Adrenal gland (tissue), 5 donors: ENCODE data around the gene DYRK1A.

ENCODE experiments used
- POLR2A ChIP-seq, 2 donors: fragments of 450-650 bp; IDR thresholded peaks; one replicate each; pipeline ENCODE4 v1.6.1; 2017; ENCODE audit warnings: antibody characterized with exemption in 2 of 2, mild to moderate bottlenecking in 2 of 2, moderate library complexity in 1 of 2
- TF ChIP-seq, protein P1 (sequence below), 6 experiments: fragments of 450-650 bp in 4 of 6; fragments of 200-600 bp in 2 of 6; sonication (generic) in 1 of 6; IDR thresholded peaks; 1 replicate in 5 of 6; 2 replicates in 1 of 6; pipeline versions ENCODE4 v1.5.1 to v1.8.0; 2016 to 2021; ENCODE audit warnings: antibody characterized with exemption in 6 of 6, mild to moderate bottlenecking in 2 of 6, moderate library complexity in 1 of 6
- donor health status: DM: no; HTN: no; CAD: no.

DNA sequence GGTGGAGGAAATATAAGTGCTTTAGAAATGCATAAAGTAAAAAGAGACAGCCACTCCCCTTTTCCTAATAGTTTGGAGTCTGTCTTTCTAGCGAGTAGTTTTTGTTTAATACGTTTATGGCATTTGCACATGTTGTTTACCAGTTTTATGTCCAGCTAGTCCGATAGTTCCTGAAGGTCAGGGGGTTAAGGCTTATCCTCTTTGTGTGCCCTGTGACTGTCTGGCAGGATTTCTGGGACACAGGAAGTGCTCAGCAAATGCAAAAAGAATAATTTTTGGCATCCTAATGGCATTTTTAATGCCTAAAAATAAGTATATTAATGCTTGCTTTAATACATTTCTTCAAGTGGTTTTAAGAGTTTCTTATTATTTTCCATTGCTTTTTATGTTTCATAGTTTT is 58.4 kb downstream of the DYRK1A start:
- TF ChIP-seq, protein P1, sequence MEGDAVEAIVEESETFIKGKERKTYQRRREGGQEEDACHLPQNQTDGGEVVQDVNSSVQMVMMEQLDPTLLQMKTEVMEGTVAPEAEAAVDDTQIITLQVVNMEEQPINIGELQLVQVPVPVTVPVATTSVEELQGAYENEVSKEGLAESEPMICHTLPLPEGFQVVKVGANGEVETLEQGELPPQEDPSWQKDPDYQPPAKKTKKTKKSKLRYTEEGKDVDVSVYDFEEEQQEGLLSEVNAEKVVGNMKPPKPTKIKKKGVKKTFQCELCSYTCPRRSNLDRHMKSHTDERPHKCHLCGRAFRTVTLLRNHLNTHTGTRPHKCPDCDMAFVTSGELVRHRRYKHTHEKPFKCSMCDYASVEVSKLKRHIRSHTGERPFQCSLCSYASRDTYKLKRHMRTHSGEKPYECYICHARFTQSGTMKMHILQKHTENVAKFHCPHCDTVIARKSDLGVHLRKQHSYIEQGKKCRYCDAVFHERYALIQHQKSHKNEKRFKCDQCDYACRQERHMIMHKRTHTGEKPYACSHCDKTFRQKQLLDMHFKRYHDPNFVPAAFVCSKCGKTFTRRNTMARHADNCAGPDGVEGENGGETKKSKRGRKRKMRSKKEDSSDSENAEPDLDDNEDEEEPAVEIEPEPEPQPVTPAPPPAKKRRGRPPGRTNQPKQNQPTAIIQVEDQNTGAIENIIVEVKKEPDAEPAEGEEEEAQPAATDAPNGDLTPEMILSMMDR (IDR thresholded peaks at IDR 0.05), result no peak
- TF ChIP-seq POLR2A (IDR thresholded peaks at IDR 0.05), result no peak
